ENCODE measurements around the gene CHST1. TPM values are rescaled to one million over a fixed set of nuclear protein-coding genes. Genes with fewer than 3 reads are reported as not detected.
A peak's percentile ranks its signal among the peaks of the same experiment; 100 is the strongest.

Gene CHST1
- total RNA-seq, 1 donor from 2014 or later, result 3.1 TPM

GRCh38 chr11:45660729-45661438 is 4.5 kb downstream of the CHST1 start:
- no peak for DNase-seq (ENCODE audit: low spot score)

GRCh38 chr11:45659818-45660160 is 5.6 kb downstream of the CHST1 start:
- DNase-seq (ENCODE audit: low spot score), result no peak

- no peak for DNase-seq (ENCODE audit: low spot score)
These were observed 6.2 kb downstream of the CHST1 start for GRCh38 chr11:45659031-45659817.

GRCh38 chr11:45658292-45658991 is 7.0 kb downstream of the CHST1 start:
- DNase-seq (ENCODE audit: low spot score), result peak; percentile 83

- DNase-seq (ENCODE audit: low spot score), result no peak
These were observed 7.7 kb downstream of the CHST1 start for GRCh38 chr11:45657496-45658260.

DNA sequence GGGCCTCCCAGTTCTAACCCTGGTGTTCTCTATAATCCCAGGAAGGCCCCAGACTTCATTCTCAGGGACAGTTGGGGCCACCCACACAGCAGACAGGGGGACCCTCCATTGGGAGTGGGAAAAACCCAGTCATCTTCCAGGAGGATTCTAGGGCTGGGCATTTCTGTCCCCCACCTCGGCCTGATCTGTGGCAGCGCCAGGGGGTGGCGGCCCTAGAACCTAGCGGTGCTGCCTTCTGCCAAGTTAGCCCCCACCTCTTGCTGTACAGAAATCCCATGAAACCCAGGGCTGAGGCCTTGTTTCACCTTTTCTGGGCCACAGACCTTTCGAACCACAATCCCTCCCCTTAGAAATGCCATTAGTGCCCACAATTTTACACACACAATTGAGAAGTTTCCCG is 9.6 kb downstream of the CHST1 start:
- no peak for DNase-seq (ENCODE audit: low spot score)

DNA sequence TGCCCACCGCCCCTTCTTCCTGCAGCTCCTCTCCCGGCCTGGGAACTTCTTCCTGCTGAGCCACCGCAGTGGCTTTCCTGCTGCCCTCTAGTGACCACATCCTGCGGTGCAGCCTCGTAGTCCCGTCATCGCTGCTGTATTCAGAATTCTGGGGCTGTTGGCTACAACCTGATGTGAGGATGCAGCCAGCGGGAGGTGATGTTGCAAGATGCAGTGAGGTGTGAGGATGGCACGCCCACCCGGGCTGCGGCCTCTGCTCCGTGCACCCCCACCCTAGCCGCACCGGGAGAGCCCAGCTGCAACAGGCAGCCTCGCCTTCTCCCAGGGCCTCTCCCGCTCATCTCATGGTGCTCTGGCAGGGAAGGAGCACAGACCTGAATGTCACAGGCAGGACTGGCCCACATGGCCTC is 10.1 kb downstream of the CHST1 start:
- DNase-seq (ENCODE audit: low spot score), result peak; percentile 72

DNA sequence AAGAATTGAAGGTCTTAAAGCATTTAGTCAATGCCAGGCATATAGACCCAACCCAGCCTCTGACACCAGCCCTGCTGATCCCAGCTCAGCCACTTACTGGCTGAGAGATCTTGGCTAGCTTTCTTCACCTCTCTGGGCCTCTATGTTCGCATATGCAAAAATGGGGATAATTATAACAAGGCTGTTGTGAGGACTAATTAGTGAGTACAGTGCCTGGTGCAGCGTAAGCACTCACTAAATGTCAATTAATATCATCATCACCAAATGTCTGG is 10.5 kb downstream of the CHST1 start:
- DNase-seq (ENCODE audit: low spot score), result no peak

GRCh38 chr11:45654231-45655011 is 11.0 kb downstream of the CHST1 start:
- no peak for DNase-seq (ENCODE audit: low spot score)

DNA sequence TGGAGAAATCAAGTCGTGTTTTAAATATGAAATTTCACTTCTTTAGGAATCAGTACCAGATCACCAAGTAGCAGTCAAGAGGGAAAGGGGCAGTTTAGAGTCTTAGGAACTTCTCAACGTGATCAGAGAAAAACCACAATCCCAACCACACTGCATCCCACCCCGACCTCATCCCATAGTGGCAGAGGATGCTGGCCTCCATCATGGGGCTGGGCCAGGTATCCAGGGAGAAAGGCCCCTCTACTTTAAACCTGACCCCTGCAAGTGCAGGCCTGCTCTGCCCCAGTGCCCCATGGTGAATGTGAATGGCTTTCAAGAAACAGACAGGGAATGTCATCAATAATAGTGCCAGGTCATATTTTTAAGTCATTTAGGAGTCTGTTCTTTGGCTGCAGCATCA is 12.1 kb downstream of the CHST1 start:
- DNase-seq (ENCODE audit: low spot score), result no peak

- DNase-seq (ENCODE audit: low spot score), result peak; percentile 67
These were observed 12.6 kb downstream of the CHST1 start for GRCh38 chr11:45652781-45653180.

- DNase-seq (ENCODE audit: low spot score), result no peak
These were observed 13.3 kb downstream of the CHST1 start for GRCh38 chr11:45651841-45652749.

DNA sequence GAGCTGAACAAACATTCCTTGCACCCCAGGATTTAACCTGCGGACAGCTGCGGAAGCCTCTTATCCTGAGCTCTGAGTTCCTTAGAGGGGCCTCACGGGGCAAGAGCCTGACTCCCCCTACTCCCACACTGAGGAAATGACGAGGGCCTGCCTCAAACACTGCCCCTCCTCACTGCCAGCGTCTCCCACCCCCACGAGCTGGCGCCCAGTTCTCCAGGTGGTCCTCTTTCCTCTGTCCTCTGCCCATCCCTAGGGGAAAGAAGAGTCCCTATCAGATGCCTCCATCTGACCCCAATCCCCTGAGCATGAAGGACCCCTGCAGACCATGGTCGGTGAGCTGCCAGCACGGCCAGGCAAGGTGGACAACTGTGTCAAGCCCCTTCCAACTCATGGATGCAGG is 14.3 kb downstream of the CHST1 start:
- DNase-seq (ENCODE audit: low spot score), result no peak

- no peak for DNase-seq (ENCODE audit: low spot score)
These were observed 15.0 kb downstream of the CHST1 start for GRCh38 chr11:45650166-45651095.

- no peak for DNase-seq (ENCODE audit: low spot score)
These were observed 15.8 kb downstream of the CHST1 start for GRCh38 chr11:45649544-45650165.

- no peak for DNase-seq (ENCODE audit: low spot score)
These were observed 16.5 kb downstream of the CHST1 start for GRCh38 chr11:45648931-45649330.

DNA sequence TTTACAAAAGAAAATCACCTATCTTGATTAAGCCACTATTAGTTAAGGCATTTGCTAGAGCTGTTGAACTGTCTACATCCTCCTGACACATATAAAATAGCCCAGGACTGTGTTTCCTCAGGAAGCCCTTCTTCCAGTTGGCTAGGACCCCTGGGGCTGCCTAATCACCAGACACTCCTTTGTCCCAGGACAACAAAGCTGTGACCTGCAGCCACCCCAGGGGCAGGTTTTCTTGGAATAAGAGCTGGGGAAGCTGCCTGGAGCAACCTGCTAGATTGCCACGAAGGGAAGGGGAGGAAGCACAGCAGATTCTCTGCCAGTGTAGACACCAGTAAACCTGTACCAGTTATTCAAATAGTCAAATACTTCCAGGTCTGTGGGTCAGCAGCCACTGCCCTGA is 17.6 kb downstream of the CHST1 start:
- DNase-seq (ENCODE audit: low spot score), result no peak

DNA sequence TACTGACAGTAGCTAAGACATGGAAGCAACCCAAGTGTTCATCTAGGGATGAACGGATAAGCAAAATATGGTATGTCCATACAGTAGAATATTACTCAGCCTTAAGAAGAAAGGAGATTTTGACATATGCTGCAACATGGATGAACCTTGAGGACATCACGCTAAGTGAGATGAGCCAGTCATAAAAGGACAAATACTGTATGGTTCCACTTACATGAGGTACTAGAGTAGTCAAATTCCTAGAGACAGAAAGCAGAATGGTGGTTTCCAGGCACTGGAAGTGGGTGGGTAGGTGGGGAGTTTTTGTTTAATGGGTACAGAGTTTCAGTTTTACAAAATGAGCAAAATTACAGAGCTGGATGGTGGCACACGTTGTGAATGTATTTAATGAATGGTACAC is 18.1 kb downstream of the CHST1 start:
- no peak for DNase-seq (ENCODE audit: low spot score)

Data from umbilical cord (tissue), 2 donors.